SJSA1 (cell line): ENCODE results near the gene LRRC59. TPM values are rescaled to one million over a fixed set of nuclear protein-coding genes. Genes with fewer than 3 reads are reported as not detected.

Experiments
- DNase-seq, 2 experiments: peaks; one replicate each; pipeline ENCODE4 v3.0.0-alpha.2; 2015 to 2020; ENCODE audit warnings: low spot score in 2 of 2, low read depth in 1 of 2
- H3K27ac ChIP-seq: fragments of 250-450 bp; sonication (Bioruptor Pico); 2 replicates; pipeline ENCODE4 v1.5.1; 2020; ENCODE audit warnings: mild to moderate bottlenecking, moderate library complexity
- H3K27me3 ChIP-seq: fragments of 250-450 bp; sonication (Bioruptor Pico); replicated peaks from 2 replicates; pipeline ENCODE4 v1.5.1; 2020; ENCODE audit warnings: mild to moderate bottlenecking, moderate library complexity
- H3K36me3 ChIP-seq: fragments of 250-450 bp; sonication (Bioruptor Pico); 2 replicates; pipeline ENCODE4 v1.5.1; 2020; ENCODE audit warnings: mild to moderate bottlenecking
- H3K4me1 ChIP-seq: fragments of 250-450 bp; sonication (Bioruptor Pico); replicated peaks from 2 replicates; pipeline ENCODE4 v1.6.1; 2021; ENCODE audit warnings: mild to moderate bottlenecking
- H3K4me3 ChIP-seq: fragments of 250-450 bp; sonication (Bioruptor Pico); 2 replicates; pipeline ENCODE4 v1.5.1; 2020; ENCODE audit warnings: mild to moderate bottlenecking
- H3K9me3 ChIP-seq: fragments of 250-450 bp; sonication (Bioruptor Pico); replicated peaks from 2 replicates; pipeline ENCODE4 v1.5.1; 2020; ENCODE audit warnings: mild to moderate bottlenecking
- total RNA-seq: library from RNA; depleted of rRNA; stranded (reverse); fragments of >200 nt; shearing (Covaris generic); gene quantifications from 2 replicates; pipeline ENCODE4 v1.2.3, GENCODE V29; 2014

The LRRC59 gene
- total RNA-seq, 1 experiment from 2014 or later = 329 TPM

GRCh38 chr17:50370052-50370451 is 27.3 kb downstream of the LRRC59 start:
- Histone ChIP-seq H3K27me3 (no peaks in the 10 kb centered on the region), H3K9me3 (no peaks in the 10 kb centered on the region), H3K36me3 (peaks cover 77% of the 10 kb centered on the region), H3K27ac (no peak overlapping the region), H3K4me3 (no peak overlapping the region), H3K4me1 (peaks cover 13% of the 10 kb centered on the region)
- no peak for DNase-seq

- peaks cover 17% of the 10 kb centered on the region for H3K4me1 ChIP-seq
- H3K9me3 ChIP-seq = no peaks in the 10 kb centered on the region
- H3K27me3 ChIP-seq = no peaks in the 10 kb centered on the region
- DNase-seq = no peak
- H3K27ac ChIP-seq = no peak overlapping the region
- H3K36me3 ChIP-seq = peaks cover 78% of the 10 kb centered on the region
- no peak overlapping the region for H3K4me3 ChIP-seq
These were observed 29.9 kb downstream of the LRRC59 start for GRCh38 chr17:50367401-50367800.

GRCh38 chr17:50365649-50366393 is 31.5 kb downstream of the LRRC59 start:
- peaks cover 9% of the 10 kb centered on the region; the same call in 1 of the 2 replicates for H3K4me1 ChIP-seq
- peaks cover 78% of the 10 kb centered on the region for H3K36me3 ChIP-seq
- no peaks in the 10 kb centered on the region for H3K9me3 ChIP-seq
- no peak overlapping the region for H3K27ac ChIP-seq
- no peaks in the 10 kb centered on the region for H3K27me3 ChIP-seq
- no peak overlapping the region for H3K4me3 ChIP-seq
- DNase-seq = no peak

GRCh38 chr17:50365165-50365564 is 32.2 kb downstream of the LRRC59 start:
- peaks cover 9% of the 10 kb centered on the region; the same call in 1 of the 2 replicates for H3K4me1 ChIP-seq
- peaks cover 76% of the 10 kb centered on the region for H3K36me3 ChIP-seq
- H3K4me3 ChIP-seq = no peak overlapping the region
- DNase-seq = no peak
- H3K27me3 ChIP-seq = no peaks in the 10 kb centered on the region
- H3K27ac ChIP-seq = no peak overlapping the region
- no peaks in the 10 kb centered on the region for H3K9me3 ChIP-seq

- H3K36me3 ChIP-seq = peaks cover 76% of the 10 kb centered on the region
- H3K9me3 ChIP-seq = no peaks in the 10 kb centered on the region
- no peaks in the 10 kb centered on the region for H3K27me3 ChIP-seq
- peaks cover 9% of the 10 kb centered on the region; the same call in 1 of the 2 replicates for H3K4me1 ChIP-seq
- H3K27ac ChIP-seq = no peak overlapping the region
- DNase-seq = no peak
- H3K4me3 ChIP-seq = no peak overlapping the region
These were observed 32.6 kb downstream of the LRRC59 start for GRCh38 chr17:50364715-50365114.

GRCh38 chr17:50364061-50364458 is 33.3 kb downstream of the LRRC59 start:
- peaks cover 9% of the 10 kb centered on the region; the same call in 1 of the 2 replicates for H3K4me1 ChIP-seq
- H3K4me3 ChIP-seq = no peak overlapping the region
- DNase-seq = no peak
- H3K9me3 ChIP-seq = no peaks in the 10 kb centered on the region
- no peaks in the 10 kb centered on the region for H3K27me3 ChIP-seq
- peaks cover 76% of the 10 kb centered on the region for H3K36me3 ChIP-seq
- H3K27ac ChIP-seq = no peak overlapping the region

- Histone ChIP-seq H3K36me3 (peaks cover 76% of the 10 kb centered on the region), H3K4me3 (no peak overlapping the region), H3K27me3 (no peaks in the 10 kb centered on the region), H3K4me1 (peaks cover 9% of the 10 kb centered on the region; the same call in 1 of the 2 replicates), H3K9me3 (no peaks in the 10 kb centered on the region), H3K27ac (no peak overlapping the region)
- peak; percentile 33 to 55 for DNase-seq
These were observed 33.9 kb downstream of the LRRC59 start for GRCh38 chr17:50363217-50364060.

- Histone ChIP-seq H3K4me3 (no peak overlapping the region), H3K4me1 (peaks cover 9% of the 10 kb centered on the region; the same call in 1 of the 2 replicates), H3K27me3 (no peaks in the 10 kb centered on the region), H3K36me3 (peaks cover 76% of the 10 kb centered on the region), H3K27ac (no peak overlapping the region), H3K9me3 (no peaks in the 10 kb centered on the region)
- DNase-seq = no peak
These were observed 34.7 kb downstream of the LRRC59 start for GRCh38 chr17:50362661-50363060.

GRCh38 chr17:50361561-50362480 is 35.5 kb downstream of the LRRC59 start:
- peaks cover 75% of the 10 kb centered on the region for H3K36me3 ChIP-seq
- peaks cover 9% of the 10 kb centered on the region; the same call in 1 of the 2 replicates for H3K4me1 ChIP-seq
- no peak overlapping the region for H3K27ac ChIP-seq
- no peaks in the 10 kb centered on the region for H3K9me3 ChIP-seq
- DNase-seq = peak in 1 of 2 experiments; percentile 66
- no peak overlapping the region for H3K4me3 ChIP-seq
- no peaks in the 10 kb centered on the region for H3K27me3 ChIP-seq

GRCh38 chr17:50360486-50361115 is 36.7 kb downstream of the LRRC59 start:
- no peaks in the 10 kb centered on the region for H3K27me3 ChIP-seq
- no peaks in the 10 kb centered on the region for H3K9me3 ChIP-seq
- H3K27ac ChIP-seq = no peak overlapping the region
- peaks cover 9% of the 10 kb centered on the region; the same call in 1 of the 2 replicates for H3K4me1 ChIP-seq
- no peak overlapping the region for H3K4me3 ChIP-seq
- peaks cover 75% of the 10 kb centered on the region for H3K36me3 ChIP-seq
- no peak for DNase-seq

- no peaks in the 10 kb centered on the region for H3K9me3 ChIP-seq
- H3K27ac ChIP-seq = no peak overlapping the region
- H3K36me3 ChIP-seq = peaks cover 75% of the 10 kb centered on the region
- no peak overlapping the region for H3K4me3 ChIP-seq
- DNase-seq = no peak
- no peaks in the 10 kb centered on the region for H3K27me3 ChIP-seq
- peaks cover 9% of the 10 kb centered on the region; the same call in 1 of the 2 replicates for H3K4me1 ChIP-seq
These were observed 37.3 kb downstream of the LRRC59 start for GRCh38 chr17:50359998-50360461.

GRCh38 chr17:50359005-50359699 is 38.2 kb downstream of the LRRC59 start:
- Histone ChIP-seq H3K27ac (no peak overlapping the region), H3K9me3 (no peaks in the 10 kb centered on the region), H3K27me3 (no peaks in the 10 kb centered on the region), H3K4me3 (no peak overlapping the region), H3K4me1 (peaks cover 9% of the 10 kb centered on the region; the same call in 1 of the 2 replicates), H3K36me3 (peaks cover 76% of the 10 kb centered on the region)
- no peak for DNase-seq
